Measurements from ENCODE around the gene PIH1D1. TPM values are rescaled to one million over a fixed set of nuclear protein-coding genes. Genes with fewer than 3 reads are reported as not detected.
"Not testable (repeated sequence)": the region's sequence is repeated elsewhere in the genome, so short reads cannot be mapped to it uniquely, and the experiment has no call there.

Gene PIH1D1
- total RNA-seq, 6 experiments from 2014 or later: 37.4 to 57.7 (median 43.4) TPM

- DNase-seq (no peak), ATAC-seq (no peak)
- Histone ChIP-seq H3K27ac (peak overlapping the region; percentile 62 to 67 (median 62)), H3K4me1 (peaks cover 0 to 5% (median 0%) of the 10 kb centered on the region in 4 donors), H3K9me3 (no peaks in the 10 kb centered on the region), H3K36me3 (no peaks in the 10 kb centered on the region), H3K4me3 (peak overlapping the region; percentile 71 to 76 (median 72)), H3K27me3 (no peaks in the 10 kb centered on the region)
- intact Hi-C loops (cut with DNase I): no loop called here
- 10% methylated on average over 11 of the region's 11 CpGs for WGBS (ENCODE audit: insufficient coverage, low coverage, low lambda C conversion rate, missing lambda C conversion rate)
- TF ChIP-seq CTCF (IDR thresholded peaks at IDR 0.05): no peak
- TF ChIP-seq POLR2A (IDR thresholded peaks at IDR 0.05): no peak
These were observed 22.9 kb upstream of the PIH1D1 start for GRCh38 chr19:49474542-49474924.

- Histone ChIP-seq H3K36me3 (no peaks in the 10 kb centered on the region), H3K27me3 (no peaks in the 10 kb centered on the region), H3K4me3 (peak within 1 kb of the TSS; percentile 71 to 76 (median 72)), H3K27ac (peak within 1 kb of the TSS; percentile 62 to 67 (median 62)), H3K9me3 (no peaks in the 10 kb centered on the region), H3K4me1 (peaks cover 0 to 5% (median 0%) of the 10 kb centered on the region in 4 donors)
- peak; percentile 76 to 79 (median 78) for DNase-seq
- peak; percentile 85 to 88 (median 86) for ATAC-seq
- TF ChIP-seq POLR2A (IDR thresholded peaks at IDR 0.05) (no peak), CTCF (IDR thresholded peaks at IDR 0.05) (peak; percentile 95 to 100 (median 99))
- intact Hi-C loops (cut with DNase I): no loop called here
- WGBS (ENCODE audit: insufficient coverage, low coverage, low lambda C conversion rate, missing lambda C conversion rate): 2% methylated on average over 7 of the region's 33 CpGs
These were observed 22.4 kb upstream of the PIH1D1 start, which contains the start of gene FLT3LG for GRCh38 chr19:49473868-49474541. Gene FLT3LG (plus strand): TSS chr19:49474215. CDS start chr19:49474640, 425 bp downstream.

- H3K4me1 ChIP-seq; H3K27me3 ChIP-seq; DNase-seq; H3K36me3 ChIP-seq; H3K9me3 ChIP-seq; ATAC-seq; intact Hi-C loops (cut with DNase I): not testable (repeated sequence)
- Histone ChIP-seq H3K4me3 (peak overlapping the region; percentile 71 to 76 (median 72)), H3K27ac (peak overlapping the region; percentile 62 to 67 (median 62))
- WGBS (ENCODE audit: insufficient coverage, low coverage, low lambda C conversion rate, missing lambda C conversion rate): 66% methylated on average over 7 of the region's 9 CpGs
These were observed 21.9 kb upstream of the PIH1D1 start for GRCh38 chr19:49473501-49473867.

GRCh38 chr19:49472936-49473335, 21.3 kb upstream of the PIH1D1 start:
- H3K4me3 ChIP-seq: no peak overlapping the region
- DNase-seq: no peak
- TF ChIP-seq POLR2A (IDR thresholded peaks at IDR 0.05) (no peak), CTCF (IDR thresholded peaks at IDR 0.05) (no peak)
- no peak overlapping the region for H3K27ac ChIP-seq
- no peaks in the 10 kb centered on the region for H3K36me3 ChIP-seq
- WGBS (ENCODE audit: insufficient coverage, low coverage, low lambda C conversion rate, missing lambda C conversion rate): 67% methylated on average over 4 of the region's 9 CpGs
- H3K27me3 ChIP-seq: no peaks in the 10 kb centered on the region
- intact Hi-C loops (cut with DNase I): no loop called here
- H3K4me1 ChIP-seq: peaks cover 0 to 5% (median 0%) of the 10 kb centered on the region in 4 donors
- H3K9me3 ChIP-seq: no peaks in the 10 kb centered on the region
- no peak for ATAC-seq

- Histone ChIP-seq H3K27me3 (no peaks in the 10 kb centered on the region), H3K36me3 (no peaks in the 10 kb centered on the region), H3K4me3 (no peak overlapping the region), H3K4me1 (peaks cover 0 to 5% (median 0%) of the 10 kb centered on the region in 4 donors), H3K9me3 (no peaks in the 10 kb centered on the region), H3K27ac (no peak overlapping the region)
- ATAC-seq: no peak
- WGBS (ENCODE audit: insufficient coverage, low coverage, low lambda C conversion rate, missing lambda C conversion rate): 48% methylated on average over 5 of the region's 8 CpGs
- TF ChIP-seq POLR2A (IDR thresholded peaks at IDR 0.05) (no peak), CTCF (IDR thresholded peaks at IDR 0.05) (no peak)
- intact Hi-C loops (cut with DNase I): no loop called here
- DNase-seq: no peak
These were observed 19.0 kb upstream of the PIH1D1 start for GRCh38 chr19:49470615-49470978.

Data from right lobe of liver (tissue), 6 donors.